Measurements from ENCODE around the gene SLU7. TPM values are rescaled to one million over a fixed set of nuclear protein-coding genes. Genes with fewer than 3 reads are reported as not detected.

SLU7 gene
- 67.2 and 69.3 TPM in 2 replicates for total RNA-seq (ENCODE audit: low replicate concordance)

DNA sequence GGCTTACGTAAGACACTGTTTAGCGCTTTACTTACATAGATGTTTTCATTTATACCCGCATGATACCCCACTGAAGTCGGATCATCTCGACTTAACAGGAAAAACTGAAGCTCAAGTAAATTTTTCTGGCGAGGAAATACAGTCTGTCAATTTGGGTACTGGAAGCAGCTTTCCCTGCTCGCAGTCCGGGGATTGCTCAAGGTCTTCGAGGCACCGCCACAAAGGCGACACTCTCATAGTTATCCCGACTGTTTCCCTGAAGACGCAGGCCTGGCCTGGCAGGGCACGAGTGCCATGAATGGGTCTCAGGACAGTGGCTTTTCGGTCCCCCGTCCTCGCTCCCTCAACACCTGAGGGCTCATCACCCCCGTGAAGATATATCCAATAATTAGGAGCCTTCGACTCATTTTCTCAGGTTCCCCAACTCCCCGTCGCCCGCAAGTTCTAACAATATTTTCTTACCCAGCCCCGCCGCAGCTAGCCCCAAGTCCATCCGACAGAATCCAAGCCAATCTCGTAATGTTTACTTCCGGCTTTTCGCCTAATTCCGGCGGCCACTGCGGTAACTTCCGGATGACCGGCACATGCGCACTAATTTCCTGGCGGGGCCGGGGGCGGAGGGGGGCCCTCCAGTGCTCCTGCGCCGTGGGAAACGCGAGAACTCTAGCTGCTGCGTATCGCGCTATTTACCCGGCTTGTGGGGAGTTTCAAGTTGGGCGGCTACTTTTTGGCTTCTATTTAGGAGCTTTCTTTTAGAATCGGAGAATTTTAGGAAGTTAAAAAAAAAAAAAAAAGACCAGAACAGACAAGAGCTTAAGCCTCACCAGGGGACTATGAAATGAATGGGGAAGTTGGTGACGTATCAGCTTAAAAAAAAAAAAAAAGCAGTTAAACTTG is at the start of gene SLU7:
Gene SLU7 (minus strand): TSS at position 521 of the 897 bp plus-strand sequence. CDS start 3,787 bp downstream, outside the sequence.

GRCh38 chr5:160421625-160422258 is 2.9 kb upstream of the SLU7 start, which contains the start of gene PTTG1:
PTTG1 (plus strand) TSS chr5:160421855; CDS start chr5:160422313, 458 bp downstream.

GRCh38 chr5:160399402-160400353 is 19.2 kb downstream of the SLU7 start, which contains the start of gene FAM200C:
FAM200C (minus strand) TSS chr5:160400054; CDS start chr5:160395490, 4,564 bp downstream.

DNA sequence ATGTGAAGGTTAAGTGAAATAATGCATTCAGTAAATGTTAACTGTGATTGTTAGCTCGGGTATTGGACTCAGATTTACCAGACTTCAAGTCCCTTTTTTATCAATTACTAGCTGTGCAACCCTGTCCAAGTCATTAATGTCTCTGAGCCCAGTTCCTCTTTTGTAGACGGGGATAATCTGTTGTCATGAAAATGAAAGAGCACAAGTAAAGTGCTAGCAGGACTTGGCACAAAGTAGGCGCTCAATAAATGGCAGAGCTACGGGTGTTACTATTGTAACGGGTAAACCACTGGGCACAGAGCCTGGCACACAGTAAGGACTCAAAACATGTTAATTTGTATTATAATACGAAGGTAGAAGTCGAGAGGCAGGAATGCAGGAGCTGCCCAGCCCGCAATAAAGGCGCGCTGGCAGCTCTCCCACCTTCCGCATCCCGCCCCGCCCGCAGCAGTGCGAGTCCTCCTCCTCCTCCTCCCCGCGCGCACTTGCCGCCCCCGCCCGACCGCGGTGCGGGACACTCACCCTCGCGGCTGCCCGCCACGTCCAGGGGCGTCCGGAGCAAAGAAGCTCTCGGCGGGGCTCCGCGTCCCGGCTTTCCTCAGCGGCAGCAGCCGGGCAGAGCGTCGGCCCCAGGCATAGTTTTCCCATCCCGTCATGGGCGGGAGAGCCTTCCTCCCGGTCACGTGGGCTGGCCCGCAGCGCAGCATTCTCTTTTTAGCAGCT is 48.7 kb downstream of the SLU7 start, which contains the start of gene C1QTNF2:
Gene C1QTNF2 (minus strand): TSS at position 637 of the 723 bp plus-strand sequence. CDS start 15,615 bp downstream, outside the sequence.

Other genes starting within 250 kb of the SLU7 start
- gene FABP6, start 189.6 kb downstream of the SLU7 start, total RNA-seq (ENCODE audit: low replicate concordance) = not detected in 2 replicates
- gene CCNJL, start 106.5 kb downstream of the SLU7 start, total RNA-seq (ENCODE audit: low replicate concordance) = 0.23 and 1.6 TPM in 2 replicates
- 0.23 and 0.35 TPM in 2 replicates for gene C1QTNF2, start 48.5 kb downstream of the SLU7 start, total RNA-seq (ENCODE audit: low replicate concordance)
- gene FAM200C, start 19.0 kb downstream of the SLU7 start, total RNA-seq (ENCODE audit: low replicate concordance) = 2.9 and 3.6 TPM in 2 replicates
- 8.3 and 139 TPM in 2 replicates for gene PTTG1, start 2.8 kb upstream of the SLU7 start, total RNA-seq (ENCODE audit: low replicate concordance)